Measurements from ENCODE around the gene RPL31. TPM values are rescaled to one million over a fixed set of nuclear protein-coding genes. Genes with fewer than 3 reads are reported as not detected.

RPL31 gene
- total RNA-seq, 1 donor from 2014 or later, result 1,122 TPM

DNA sequence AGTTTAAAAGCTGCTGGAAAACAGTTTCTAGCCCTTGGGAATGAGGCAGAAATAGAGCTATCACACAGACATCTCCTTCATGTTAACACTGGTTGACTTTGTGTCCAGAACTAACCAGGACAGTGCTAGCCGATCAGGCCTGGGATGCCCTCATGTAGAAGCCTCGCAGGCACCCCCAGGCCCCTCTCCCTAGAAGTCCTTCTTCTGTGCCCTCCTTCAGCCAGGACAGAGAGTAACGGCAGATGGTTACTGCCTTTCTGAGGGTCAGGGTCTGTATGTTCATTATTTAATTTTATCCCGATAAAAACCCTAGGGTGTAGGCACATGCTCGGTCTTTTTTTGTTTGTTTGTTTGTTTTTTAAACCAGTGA, 10.7 kb upstream of the RPL31 start:
- H3K9me3 ChIP-seq, result no peaks in the 10 kb centered on the region
- no peak for DNase-seq (ENCODE audit: extremely low spot score in 2 of 2)
- no peak overlapping the region for H3K4me3 ChIP-seq
- H3K27ac ChIP-seq, result no peak overlapping the region
- no peaks in the 10 kb centered on the region for H3K27me3 ChIP-seq
- intact Hi-C loops (cut with DNase I), result no loop called here
- H3K4me1 ChIP-seq, result no peaks in the 10 kb centered on the region
- no peaks in the 10 kb centered on the region for H3K36me3 ChIP-seq
- no peak for TF ChIP-seq POLR2A (IDR thresholded peaks at IDR 0.05)
- TF ChIP-seq CTCF (IDR thresholded peaks at IDR 0.05), result no peak
- TF ChIP-seq POLR2AphosphoS5 (IDR thresholded peaks at IDR 0.05; ENCODE audit: insufficient read depth in 1 of 2, low read depth in 1 of 2), result no peak

GRCh38 chr2:100992262-100992661, 9.8 kb upstream of the RPL31 start:
- Histone ChIP-seq H3K4me1 (no peaks in the 10 kb centered on the region), H3K27me3 (no peaks in the 10 kb centered on the region), H3K27ac (no peak overlapping the region), H3K9me3 (no peaks in the 10 kb centered on the region), H3K4me3 (no peak overlapping the region), H3K36me3 (no peaks in the 10 kb centered on the region)
- intact Hi-C loops (cut with DNase I), result no loop called here
- DNase-seq (ENCODE audit: extremely low spot score in 2 of 2), result no peak
- TF ChIP-seq CTCF (IDR thresholded peaks at IDR 0.05) (no peak), POLR2AphosphoS5 (IDR thresholded peaks at IDR 0.05; ENCODE audit: insufficient read depth in 1 of 2, low read depth in 1 of 2) (no peak), POLR2A (IDR thresholded peaks at IDR 0.05) (no peak)

DNA sequence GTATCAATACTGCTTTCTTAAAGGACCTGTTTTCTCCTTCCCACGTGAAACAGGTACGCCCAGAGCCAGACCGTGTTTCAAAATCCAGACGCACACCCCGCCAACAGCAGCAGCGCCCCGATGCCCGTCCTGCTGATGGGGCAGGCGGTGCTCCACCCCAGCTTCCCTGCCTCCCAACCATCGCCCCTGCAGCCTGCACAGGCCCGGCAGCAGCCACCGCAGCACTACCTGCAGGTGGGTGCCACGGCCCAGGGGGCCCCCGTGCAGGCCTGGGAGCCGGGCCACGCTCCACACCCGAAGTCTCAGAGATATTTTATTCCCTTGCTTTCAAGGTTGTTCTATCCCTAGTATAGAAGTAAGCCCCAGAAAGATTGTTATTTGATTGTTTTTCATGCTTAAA, 8.8 kb upstream of the RPL31 start:
- H3K4me1 ChIP-seq, result no peaks in the 10 kb centered on the region
- H3K9me3 ChIP-seq, result no peaks in the 10 kb centered on the region
- no peak for DNase-seq (ENCODE audit: extremely low spot score in 2 of 2)
- H3K36me3 ChIP-seq, result no peaks in the 10 kb centered on the region
- TF ChIP-seq CTCF (IDR thresholded peaks at IDR 0.05), result no peak
- TF ChIP-seq POLR2A (IDR thresholded peaks at IDR 0.05), result no peak
- TF ChIP-seq POLR2AphosphoS5 (IDR thresholded peaks at IDR 0.05; ENCODE audit: insufficient read depth in 1 of 2, low read depth in 1 of 2), result no peak
- H3K4me3 ChIP-seq, result no peak overlapping the region
- no peak overlapping the region for H3K27ac ChIP-seq
- intact Hi-C loops (cut with DNase I), result no loop called here
- H3K27me3 ChIP-seq, result no peaks in the 10 kb centered on the region

DNA sequence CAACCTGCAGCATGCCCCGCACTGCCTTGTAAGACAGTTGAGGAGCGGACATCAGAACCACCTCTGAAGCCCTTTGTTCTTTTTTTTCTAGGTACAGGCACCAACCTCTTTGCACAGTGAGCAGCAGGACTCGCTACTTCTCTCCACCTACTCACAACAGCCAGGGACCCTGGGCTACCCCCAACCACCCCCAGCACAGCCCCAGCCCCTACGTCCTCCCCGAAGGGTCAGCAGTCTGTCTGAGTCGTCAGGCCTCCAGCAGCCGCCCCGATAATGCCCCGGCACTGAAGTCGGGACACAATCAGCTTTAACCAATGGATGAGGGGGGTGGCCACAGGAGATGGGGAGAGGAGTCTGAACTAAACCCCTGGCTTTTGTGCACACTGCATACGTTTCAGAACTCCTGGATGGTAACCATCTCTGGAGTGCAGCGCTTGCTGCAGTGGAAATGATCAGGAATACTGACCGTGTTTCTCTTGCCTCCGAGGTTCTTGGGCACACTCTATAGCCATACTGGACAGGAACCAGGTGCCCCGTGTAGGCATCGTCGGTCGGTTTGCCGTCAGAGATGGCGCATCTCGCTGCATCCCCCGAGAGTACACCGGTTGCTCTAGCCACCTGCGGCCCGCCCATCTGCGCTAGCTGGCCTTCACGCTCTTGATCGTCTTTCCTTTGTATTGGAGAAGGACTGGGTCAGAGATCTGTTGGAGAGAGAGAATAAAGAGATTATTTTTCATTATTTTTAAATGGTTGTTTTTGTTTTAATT, 6.6 kb upstream of the RPL31 start:
- peaks cover 7% of the 10 kb centered on the region for H3K4me1 ChIP-seq
- no peak overlapping the region for H3K4me3 ChIP-seq
- intact Hi-C loops (cut with DNase I), result no loop called here
- H3K36me3 ChIP-seq, result no peaks in the 10 kb centered on the region
- no peak overlapping the region for H3K27ac ChIP-seq
- TF ChIP-seq CTCF (IDR thresholded peaks at IDR 0.05) (no peak), POLR2AphosphoS5 (IDR thresholded peaks at IDR 0.05; ENCODE audit: insufficient read depth in 1 of 2, low read depth in 1 of 2) (no peak), POLR2A (IDR thresholded peaks at IDR 0.05) (no peak)
- no peak for DNase-seq (ENCODE audit: extremely low spot score in 2 of 2)
- no peaks in the 10 kb centered on the region for H3K27me3 ChIP-seq
- no peaks in the 10 kb centered on the region for H3K9me3 ChIP-seq

GRCh38 chr2:100997509-100998234, 4.4 kb upstream of the RPL31 start:
- Histone ChIP-seq H3K27me3 (no peaks in the 10 kb centered on the region), H3K36me3 (no peaks in the 10 kb centered on the region), H3K27ac (peak overlapping the region; percentile 16), H3K9me3 (no peaks in the 10 kb centered on the region), H3K4me3 (no peak overlapping the region), H3K4me1 (peaks cover 13% of the 10 kb centered on the region)
- intact Hi-C loops (cut with DNase I), result no loop called here
- TF ChIP-seq POLR2A (IDR thresholded peaks at IDR 0.05), result no peak
- TF ChIP-seq POLR2AphosphoS5 (IDR thresholded peaks at IDR 0.05; ENCODE audit: insufficient read depth in 1 of 2, low read depth in 1 of 2), result no peak
- TF ChIP-seq CTCF (IDR thresholded peaks at IDR 0.05), result no peak
- no peak for DNase-seq (ENCODE audit: extremely low spot score in 2 of 2)
